ENCODE results near the gene IFT22.
"Not testable (repeated sequence)": the region's sequence is repeated elsewhere in the genome, so short reads cannot be mapped to it uniquely, and the experiment has no call there.

The IFT22 gene

DNA sequence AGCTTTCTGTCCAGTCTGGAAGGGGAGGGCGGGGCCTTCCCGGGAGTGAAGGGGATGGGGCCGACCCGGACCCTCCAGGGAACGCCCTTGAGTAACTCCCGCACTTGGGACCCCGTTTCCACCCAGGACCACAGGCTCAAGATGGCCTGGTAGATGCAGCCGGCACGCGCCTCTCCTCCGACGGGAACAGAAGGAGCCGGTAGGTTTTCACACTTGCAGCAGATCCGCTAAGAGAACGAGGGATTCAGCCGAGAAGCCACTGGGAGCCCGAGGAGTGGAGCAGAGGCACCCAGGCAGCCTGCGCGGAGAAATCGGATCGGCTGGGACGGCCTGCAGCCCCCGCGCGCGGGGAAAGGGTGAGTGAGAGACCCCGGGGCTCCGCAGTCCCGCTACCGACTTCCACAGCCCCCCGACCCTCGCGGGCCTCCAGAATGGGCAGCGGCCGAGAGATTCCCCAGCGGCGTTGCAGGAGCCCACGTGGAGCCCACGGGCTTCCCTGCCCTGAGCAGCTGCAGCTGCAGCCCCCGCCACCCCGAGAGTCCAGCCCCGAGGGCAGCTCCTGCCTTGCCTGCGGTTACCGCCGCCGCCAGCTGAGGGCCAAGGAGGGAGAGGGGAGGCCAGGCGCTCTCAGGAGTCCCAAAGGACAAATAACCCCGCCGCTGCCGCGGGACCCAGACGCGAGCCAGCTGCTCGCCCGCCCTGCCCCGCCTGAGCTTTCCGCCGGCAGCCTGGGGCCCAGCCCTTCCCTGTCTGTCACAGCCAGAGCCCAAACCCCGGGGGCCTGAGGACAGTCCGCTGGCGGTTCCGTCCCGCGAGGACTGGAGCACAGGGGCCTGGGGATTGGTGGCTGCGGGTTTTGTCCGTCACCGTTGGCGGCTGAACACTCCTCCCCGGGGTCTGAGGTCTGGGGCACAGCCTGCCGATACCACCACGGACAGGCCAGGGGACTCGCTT is 21.8 kb downstream of the IFT22 start:
- H3K4me3 ChIP-seq (replicated peaks; ENCODE audit: low read depth, low read length): no peak overlapping the region
- TF ChIP-seq, protein P1, sequence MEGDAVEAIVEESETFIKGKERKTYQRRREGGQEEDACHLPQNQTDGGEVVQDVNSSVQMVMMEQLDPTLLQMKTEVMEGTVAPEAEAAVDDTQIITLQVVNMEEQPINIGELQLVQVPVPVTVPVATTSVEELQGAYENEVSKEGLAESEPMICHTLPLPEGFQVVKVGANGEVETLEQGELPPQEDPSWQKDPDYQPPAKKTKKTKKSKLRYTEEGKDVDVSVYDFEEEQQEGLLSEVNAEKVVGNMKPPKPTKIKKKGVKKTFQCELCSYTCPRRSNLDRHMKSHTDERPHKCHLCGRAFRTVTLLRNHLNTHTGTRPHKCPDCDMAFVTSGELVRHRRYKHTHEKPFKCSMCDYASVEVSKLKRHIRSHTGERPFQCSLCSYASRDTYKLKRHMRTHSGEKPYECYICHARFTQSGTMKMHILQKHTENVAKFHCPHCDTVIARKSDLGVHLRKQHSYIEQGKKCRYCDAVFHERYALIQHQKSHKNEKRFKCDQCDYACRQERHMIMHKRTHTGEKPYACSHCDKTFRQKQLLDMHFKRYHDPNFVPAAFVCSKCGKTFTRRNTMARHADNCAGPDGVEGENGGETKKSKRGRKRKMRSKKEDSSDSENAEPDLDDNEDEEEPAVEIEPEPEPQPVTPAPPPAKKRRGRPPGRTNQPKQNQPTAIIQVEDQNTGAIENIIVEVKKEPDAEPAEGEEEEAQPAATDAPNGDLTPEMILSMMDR (IDR thresholded peaks at IDR 0.05; ENCODE audit: low read length, missing control alignments): no peak
- DNase-seq (ENCODE audit: low read depth): no peak

DNA sequence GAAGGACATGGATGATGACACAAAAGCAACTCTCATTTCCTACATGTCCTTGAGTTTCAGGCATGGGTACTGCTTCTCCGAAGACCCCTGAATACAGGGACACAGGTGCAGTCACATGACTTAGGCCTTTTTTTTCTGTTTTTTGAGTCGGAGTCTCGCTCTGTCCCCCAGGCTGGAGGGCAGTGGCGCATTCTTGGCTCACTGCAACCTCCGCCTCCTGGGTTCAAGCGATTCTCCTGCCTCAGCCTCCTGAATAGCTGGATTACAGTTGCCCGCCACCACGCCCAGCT is 26.8 kb downstream of the IFT22 start:
- DNase-seq (ENCODE audit: low read depth): no peak
- H3K4me3 ChIP-seq (replicated peaks; ENCODE audit: low read depth, low read length): no peak overlapping the region
- TF ChIP-seq, protein P1 (IDR thresholded peaks at IDR 0.05; ENCODE audit: low read length, missing control alignments): no peak

DNA sequence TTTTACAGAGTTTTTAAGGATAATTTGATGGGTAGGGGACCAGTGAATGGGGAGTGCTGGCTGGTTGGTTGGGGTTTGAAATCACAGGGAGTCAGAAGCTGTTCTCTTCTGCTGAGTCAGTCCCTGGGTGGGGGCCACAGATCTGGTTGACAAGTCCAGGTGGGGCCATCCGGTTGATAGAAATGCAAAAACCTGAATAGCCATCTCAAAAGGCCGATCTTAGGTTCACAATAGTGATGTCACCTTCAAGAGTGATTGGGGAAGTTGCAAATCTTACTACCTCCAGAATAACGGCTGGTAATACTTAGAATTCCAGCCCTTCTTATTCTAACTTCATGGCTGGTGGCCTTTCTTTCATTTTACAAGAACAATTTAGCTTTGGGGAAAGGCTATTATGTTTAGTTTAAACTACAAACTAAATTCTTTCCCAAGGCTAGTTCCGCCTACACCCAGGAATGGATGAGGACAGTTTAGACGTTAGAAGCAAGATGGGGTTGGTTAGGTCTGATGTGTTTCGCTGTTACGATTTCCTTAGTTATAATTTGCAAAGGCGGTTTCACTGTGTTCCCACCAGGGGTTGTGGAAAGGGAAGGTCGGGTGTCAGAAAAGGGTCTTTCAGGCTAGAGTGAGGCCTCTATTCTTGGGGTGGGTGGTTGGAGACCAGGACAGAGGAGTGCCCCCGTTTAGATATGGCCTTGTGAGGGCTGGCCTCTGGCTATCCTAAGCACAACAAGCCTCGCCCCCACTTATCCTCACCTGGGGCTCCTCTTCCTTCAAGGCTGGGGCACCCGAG is 27.4 kb downstream of the IFT22 start:
- DNase-seq (ENCODE audit: low read depth): no peak
- no peak overlapping the region for H3K4me3 ChIP-seq (replicated peaks; ENCODE audit: low read depth, low read length)
- TF ChIP-seq, protein P1 (IDR thresholded peaks at IDR 0.05; ENCODE audit: low read length, missing control alignments): no peak

DNA sequence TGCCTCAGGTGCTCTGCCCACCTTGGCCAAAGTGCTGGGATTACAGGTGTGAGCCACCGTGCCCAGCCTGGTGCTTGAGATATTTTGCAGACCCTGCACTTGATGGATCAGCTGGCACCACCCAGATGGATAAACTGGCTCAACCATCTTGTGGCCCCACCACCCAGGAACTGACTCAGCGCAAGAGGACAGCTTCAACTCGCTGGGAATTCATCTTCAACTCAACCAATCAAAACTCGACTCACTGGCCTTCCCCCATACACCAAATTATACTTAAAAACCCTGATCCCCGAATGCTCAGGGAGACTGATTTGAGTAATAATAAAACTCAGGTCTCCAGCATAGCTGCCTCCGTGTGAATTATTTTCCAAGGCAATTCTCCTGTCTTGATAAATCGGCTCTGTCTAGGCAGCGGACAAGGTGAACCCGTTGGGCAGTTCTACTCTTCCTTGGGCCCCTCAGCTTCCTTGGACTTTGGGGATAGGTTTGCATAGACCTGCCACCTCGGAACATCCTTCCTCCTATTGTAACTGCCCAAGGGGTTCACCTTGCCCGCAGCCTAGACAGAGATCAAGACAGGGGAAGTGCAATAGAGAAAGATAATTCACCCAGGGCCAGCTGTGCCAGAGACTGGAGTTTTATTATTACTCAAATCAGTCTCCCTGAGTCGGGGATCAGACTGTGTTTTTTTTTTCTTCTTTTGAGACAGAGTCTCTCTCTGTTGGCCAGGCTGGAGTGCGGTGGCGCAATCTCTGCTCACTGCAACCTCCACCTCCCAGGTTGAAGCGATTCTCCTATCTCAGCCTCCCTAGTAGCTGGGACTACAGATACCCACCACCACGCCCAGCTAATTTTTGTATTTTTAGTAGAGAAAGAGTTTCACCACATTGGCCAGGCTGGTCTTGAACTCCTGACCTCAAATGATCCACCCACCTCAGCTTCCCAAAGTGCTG is 28.3 kb downstream of the IFT22 start:
- DNase-seq (ENCODE audit: low read depth); H3K4me3 ChIP-seq (replicated peaks; ENCODE audit: low read depth, low read length): not testable (repeated sequence)

DNA sequence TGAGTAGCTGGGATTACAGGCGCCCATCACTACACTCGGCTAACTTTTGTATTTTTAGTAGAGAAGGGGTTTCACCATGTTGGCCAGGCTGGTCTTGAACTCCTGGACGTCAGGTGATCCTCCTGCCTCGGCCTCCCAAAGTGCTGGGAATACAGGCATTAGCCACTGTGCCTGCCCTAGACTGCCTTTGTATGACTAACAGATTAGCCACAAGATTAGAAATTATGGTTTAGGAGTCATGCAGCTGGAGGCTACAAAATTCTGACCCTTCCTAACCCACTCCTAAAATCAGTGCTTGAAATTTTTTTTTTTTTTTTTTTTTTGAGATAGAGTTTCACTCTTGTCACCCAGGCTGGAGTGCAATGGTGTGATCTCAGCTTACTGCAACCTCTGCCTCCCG is 29.0 kb downstream of the IFT22 start:
- not testable (repeated sequence) for H3K4me3 ChIP-seq (replicated peaks; ENCODE audit: low read depth, low read length); DNase-seq (ENCODE audit: low read depth)

DNA sequence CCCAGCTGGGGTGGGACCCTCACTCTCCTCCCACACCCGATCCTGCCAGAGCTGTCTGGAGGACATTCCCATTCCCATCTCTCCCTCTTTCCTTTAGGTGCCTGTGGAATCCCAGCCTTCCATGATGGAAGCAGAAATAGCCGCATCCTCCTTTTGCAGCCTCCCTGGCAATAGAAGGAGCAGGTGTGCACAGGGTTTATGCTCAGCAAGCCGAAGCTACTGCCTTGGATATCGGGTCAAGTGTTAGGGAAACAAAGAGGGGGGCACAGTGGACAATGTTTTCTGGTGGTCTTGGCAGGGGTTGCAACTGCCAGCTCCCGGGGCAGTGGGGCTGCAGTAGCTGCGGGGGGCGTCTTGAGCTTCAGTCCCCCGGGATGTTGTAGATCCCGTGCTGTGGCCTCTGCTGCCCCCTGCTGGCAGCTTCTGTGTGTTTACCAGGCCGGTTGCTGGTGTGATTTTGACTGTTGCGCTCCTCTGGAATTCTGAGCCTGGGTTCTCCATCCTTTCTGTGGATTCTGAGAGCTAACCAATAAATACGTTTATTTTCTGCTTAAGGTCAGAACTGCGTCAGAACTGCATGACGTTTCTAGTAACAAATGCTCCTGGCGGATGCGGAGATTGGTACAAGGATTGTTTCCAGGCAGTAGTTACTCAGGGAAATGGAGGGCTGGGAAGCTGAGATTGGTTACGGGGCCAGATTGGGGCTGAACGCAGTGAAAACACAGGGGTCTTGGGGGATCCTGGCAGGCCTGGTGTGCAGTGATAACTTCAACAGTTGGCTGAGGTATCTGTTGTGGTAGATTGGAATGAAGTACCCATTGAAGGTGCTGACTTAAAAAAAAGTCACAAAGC is 31.2 kb downstream of the IFT22 start:
- TF ChIP-seq, protein P1 (IDR thresholded peaks at IDR 0.05; ENCODE audit: low read length, missing control alignments): peak; percentile 57
- not testable (repeated sequence) for H3K4me3 ChIP-seq (replicated peaks; ENCODE audit: low read depth, low read length)
- peak; percentile 33 for DNase-seq (ENCODE audit: low read depth)

DNA sequence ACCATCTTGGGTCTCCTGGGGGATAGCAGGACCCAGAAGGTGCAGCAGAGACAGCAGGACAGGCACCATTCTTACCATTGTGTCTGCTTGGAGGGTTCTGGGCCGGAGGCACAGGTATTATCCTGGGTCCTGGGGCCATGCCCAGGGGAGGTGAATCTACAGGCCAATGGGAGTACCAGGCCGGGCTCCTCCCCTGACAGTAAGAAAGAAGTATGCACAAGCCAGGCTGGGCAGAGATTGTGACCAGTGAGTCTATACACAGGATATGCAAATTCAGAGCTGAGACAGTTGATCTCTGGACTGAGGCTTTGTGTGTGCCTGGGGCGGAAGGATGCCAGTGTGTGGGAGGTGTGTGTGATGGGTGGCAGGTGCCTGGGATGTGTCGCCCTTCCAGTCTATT is 31.9 kb downstream of the IFT22 start:
- not testable (repeated sequence) for DNase-seq (ENCODE audit: low read depth)

More for the DNA sequence above, 31.9 kb downstream of the IFT22 start:
- H3K4me3 ChIP-seq (replicated peaks; ENCODE audit: low read depth, low read length): not testable (repeated sequence)
